ENCODE measurements around the gene CCR6.
"Not testable (repeated sequence)": the region's sequence is repeated elsewhere in the genome, so short reads cannot be mapped to it uniquely, and the experiment has no call there.

The CCR6 gene

DNA sequence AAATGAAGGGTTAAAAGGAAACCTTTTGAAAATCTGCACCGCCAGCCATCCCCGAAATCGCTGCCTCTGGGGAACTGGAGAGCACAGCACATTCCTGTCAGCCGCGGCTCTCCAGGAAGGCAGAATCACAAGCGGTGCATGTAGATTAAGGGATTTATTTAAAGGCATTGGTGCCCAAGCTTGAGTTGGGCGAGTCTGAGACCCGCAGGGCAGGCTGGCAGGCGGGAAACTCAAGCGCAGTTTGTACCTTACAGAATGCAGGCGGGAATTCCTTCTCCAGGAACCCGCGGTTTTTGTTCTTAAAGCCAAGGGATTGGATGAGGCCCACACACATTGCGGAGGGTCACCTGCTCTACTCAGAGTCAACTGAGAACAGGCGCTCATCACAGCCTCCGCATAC is 24.1 kb downstream of the CCR6 start:
- DNase-seq, result no peak

GRCh38 chr6:167148021-167148420 is 25.1 kb downstream of the CCR6 start:
- DNase-seq, result no peak

- no peak for DNase-seq
Observed at GRCh38 chr6:167148997-167149396, 26.1 kb downstream of the CCR6 start.

DNA sequence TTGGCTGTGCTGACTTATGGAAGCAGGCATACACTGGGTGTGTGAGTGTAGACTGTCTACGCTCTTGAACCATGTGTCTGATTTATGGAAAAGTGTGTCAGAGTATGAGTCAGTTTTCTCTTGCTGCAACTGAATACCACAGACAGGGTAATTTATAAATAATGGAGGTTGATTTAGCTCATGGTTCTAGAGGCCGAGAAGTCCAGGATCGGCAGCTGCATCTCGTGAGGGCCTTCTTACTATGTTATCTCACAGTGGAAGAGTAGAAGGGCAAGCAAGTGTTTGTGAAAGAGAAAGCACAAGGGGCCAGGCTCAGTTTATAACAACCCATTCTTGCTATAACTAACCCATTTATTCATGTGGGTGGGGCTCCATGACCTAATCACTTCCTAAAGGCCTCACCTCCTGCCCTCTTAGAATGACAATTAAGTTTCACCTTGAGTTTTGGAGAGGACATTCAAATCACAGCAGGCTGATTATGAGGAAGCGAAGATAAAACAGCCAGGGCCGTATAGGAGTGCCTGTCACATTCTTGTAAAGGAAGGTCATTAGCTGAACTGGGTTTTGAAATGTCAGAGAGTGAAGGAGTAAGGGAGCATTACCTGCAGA is 28.1 kb downstream of the CCR6 start:
- no peak for DNase-seq

GRCh38 chr6:167151648-167152047 is 28.8 kb downstream of the CCR6 start:
- no peak for DNase-seq

DNA sequence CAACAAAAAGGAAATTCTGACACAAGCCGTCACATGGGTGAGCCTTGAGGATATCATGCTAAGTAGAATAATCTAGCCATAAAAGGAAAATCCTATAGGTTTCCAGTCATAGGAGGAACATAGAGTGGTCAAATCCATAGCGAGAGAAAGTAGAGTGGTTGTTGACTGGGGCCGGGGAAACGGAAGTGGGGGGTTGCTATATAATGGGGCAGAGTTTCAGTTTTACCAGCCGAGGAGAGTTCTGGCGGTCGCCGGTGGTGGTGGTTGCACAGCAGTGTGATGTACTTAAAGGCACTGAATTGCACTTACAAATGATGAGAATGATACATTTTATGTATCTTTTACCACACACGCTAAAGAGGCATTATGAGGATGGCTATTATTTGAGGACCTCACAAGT is 30.0 kb downstream of the CCR6 start:
- no peak for DNase-seq

DNA sequence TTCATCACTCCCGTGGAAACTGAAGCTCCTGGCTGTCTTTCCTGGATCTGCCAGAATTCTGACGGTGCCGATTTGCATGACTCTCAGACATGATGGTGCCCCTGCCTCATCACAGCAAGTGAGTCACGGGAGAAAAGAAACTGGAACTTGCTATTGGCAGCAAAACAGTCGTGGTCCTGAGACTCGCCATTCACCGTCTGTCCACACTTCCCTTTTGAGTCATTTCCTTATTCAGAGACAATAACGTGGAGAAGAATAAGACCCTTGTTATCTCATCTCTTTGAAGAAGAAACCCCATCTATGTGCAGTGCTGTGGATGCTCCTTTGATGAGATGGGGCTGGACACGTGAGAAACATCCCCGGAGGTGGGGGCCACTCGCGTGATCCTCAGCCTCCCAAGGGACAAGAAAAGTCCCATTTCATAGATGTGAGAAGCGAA is 30.6 kb downstream of the CCR6 start:
- no peak for DNase-seq

- no peak for DNase-seq
Observed at GRCh38 chr6:167154291-167154690, 31.4 kb downstream of the CCR6 start.

GRCh38 chr6:167154895-167155294 is 32.0 kb downstream of the CCR6 start:
- DNase-seq, result no peak

DNA sequence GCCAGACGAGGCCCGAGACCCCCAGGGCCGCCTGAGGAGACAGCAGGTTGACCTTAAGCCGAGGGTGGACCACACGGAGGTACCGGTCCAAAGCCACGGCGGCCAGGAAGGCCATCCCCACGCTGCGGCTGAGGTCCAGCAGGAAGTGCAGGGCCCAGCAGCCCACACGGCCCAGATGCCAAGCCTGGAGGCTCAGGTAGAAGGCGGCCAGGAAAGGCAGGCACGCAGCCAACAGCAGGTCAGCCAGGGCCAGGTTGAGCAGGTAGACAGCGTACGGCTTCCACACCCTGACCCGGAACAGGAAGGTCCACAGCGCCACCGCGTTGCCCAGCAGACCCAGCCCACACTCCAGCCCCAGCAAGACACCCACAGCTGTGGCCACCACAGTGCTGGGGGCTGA is 34.5 kb downstream of the CCR6 start:
- DNase-seq, result no peak

- no peak for DNase-seq
Observed at GRCh38 chr6:167157863-167158262, 35.0 kb downstream of the CCR6 start, which contains the start of gene GPR31. Gene GPR31 (minus strand): TSS chr6:167157980. CDS start chr6:167157831, 149 bp downstream.

DNA sequence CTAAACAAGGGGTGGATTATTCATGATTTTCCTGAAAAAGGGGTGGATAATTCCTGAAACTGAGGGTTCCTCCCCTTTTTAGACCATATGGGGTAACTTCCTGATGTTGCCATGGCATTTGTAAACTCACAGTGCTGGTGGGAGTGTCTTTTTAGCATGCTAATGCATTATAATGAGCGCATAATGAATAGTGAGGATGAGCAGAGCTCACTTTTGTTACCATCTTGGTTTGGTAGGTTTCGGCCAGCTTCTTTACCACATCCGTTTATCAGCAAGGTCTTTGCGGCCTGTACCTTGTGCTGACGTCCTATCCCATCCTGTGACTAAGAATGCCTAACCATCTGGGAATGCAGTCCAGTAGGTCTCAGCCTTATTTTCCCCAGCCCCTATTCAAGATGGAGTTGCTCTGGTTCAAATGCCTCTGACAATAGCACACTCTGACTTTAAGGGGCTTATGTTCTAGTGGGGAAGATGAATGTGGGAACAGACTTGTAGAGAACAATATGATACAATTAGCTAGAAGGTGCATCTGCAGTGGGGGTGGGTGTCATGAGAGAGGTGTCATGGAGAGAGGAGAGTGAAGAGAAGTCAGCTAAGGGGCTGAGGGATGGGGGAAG is 39.1 kb downstream of the CCR6 start:
- DNase-seq, result no peak

- no peak for DNase-seq
Observed at GRCh38 chr6:167162591-167162990, 39.7 kb downstream of the CCR6 start.

- DNase-seq, result no peak
Observed at GRCh38 chr6:167163476-167164011, 40.6 kb downstream of the CCR6 start.

DNA sequence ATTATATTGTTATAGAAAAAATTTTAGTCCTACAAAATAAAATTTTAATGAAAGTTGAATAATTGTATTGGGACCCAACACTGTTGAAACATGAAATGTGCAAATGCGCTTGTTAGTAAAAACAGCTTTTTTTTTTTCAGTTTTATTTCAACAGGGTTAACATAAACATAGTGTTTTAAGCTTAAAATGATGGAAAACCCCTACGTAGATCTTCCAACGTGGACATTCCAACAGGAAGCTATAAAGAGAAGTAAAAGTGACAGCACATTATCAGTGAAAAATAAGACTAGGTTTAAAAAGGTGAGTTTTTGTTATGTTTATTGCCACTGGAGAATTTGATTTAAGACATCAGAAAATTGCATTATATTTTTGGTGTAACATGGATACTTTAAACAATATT is 41.4 kb downstream of the CCR6 start:
- no peak for DNase-seq

- DNase-seq, result no peak
Observed at GRCh38 chr6:167165858-167166471, 43.1 kb downstream of the CCR6 start.

DNA sequence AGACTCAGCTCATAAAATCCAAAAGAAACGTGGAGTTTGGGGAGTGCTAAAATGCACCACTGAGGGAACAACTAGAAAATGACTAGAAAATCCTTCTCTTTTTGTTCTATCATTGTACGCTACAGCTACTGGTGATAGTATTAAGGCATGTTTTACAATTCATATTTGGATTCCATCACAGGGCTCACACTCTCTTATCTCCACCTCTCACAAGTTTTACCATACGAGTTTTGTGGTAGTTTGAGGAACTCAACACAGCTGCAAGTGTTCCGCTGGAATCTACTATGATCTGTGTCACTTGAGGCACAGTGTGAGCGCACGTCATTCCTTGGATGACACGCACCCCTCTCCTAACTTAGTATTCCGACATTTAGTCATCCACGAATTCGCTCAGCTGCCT is 44.8 kb downstream of the CCR6 start:
- not testable (repeated sequence) for DNase-seq

- DNase-seq, result not testable (repeated sequence)
Observed at GRCh38 chr6:167168296-167168695, 45.4 kb downstream of the CCR6 start.

DNA sequence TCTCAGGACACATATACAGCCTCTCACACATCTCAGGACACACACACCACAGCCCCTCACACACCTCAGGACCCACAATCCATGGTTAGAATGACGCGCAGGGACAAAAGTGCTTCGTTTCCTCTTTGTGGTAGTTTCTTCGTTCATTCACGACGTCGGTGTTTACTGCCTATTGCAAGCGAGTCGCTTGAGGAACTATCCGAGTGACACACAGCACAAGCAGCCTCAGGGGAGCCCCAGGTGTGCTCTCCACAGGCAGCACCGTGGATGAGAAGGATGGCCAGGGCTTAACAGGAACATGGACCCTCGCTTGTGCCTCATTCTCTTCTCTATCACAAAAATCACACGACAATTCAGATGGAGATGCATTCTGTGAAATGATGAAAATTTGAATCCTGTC is 47.0 kb downstream of the CCR6 start:
- DNase-seq, result not testable (repeated sequence)

DNA sequence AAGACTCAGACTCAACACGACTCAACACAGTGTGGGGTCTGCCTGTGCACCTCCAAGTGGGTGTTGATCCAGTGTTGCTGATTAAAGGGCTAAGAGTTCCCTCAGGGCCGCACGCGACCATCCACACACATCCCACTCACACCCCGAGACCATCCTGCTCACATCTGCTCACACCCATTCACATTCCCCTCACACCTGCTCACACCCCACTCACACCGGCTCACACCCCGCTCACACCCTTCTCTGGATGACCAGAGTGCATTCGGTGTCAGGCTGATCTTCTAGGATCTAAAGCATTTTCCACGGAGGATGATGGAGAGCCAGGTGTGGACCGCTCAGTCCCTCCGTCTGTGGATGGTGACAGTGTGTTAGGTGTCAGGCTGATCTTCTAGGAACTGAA is 48.4 kb downstream of the CCR6 start:
- not testable (repeated sequence) for DNase-seq

DNA sequence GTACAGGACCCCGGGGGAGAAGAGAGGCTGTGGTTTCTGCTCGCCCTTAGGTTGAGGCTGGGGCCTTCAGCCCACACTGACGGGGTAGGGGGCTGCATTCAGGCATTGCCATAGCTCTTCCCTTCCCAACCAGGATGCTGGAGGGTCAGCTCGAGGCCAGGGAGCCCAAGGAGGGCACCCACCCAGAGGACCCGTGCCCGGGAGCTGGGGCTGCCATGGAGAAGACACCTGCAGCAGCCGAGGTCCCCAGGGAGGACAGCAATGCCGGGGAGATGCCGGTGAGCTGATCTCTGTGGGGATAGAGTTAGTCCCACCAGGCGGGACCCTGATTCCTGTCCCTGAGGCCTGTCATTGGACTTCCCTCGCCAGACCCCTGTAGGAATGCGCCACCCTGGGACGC is 49.1 kb downstream of the CCR6 start:
- DNase-seq, result not testable (repeated sequence)

DNA sequence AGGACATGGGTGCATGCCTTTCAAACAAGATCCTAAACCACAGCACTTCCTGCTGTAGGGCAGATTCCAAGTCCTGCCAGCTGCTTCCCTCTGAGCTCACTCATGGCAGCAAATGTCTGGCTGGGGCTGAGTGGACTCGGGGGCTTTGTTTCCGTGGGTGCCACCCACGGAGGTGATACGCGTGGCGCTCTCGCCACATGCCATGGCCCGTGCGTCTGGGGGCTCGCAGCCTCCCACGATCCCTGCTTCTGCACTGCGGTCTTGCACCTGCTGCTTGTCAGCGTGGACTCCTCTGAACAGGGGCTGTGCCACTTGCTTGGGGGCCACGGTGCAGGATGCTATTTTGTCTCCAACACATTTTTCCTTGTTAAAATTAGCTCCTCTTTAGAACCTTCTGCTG is 54.4 kb downstream of the CCR6 start:
- not testable (repeated sequence) for DNase-seq

DNA sequence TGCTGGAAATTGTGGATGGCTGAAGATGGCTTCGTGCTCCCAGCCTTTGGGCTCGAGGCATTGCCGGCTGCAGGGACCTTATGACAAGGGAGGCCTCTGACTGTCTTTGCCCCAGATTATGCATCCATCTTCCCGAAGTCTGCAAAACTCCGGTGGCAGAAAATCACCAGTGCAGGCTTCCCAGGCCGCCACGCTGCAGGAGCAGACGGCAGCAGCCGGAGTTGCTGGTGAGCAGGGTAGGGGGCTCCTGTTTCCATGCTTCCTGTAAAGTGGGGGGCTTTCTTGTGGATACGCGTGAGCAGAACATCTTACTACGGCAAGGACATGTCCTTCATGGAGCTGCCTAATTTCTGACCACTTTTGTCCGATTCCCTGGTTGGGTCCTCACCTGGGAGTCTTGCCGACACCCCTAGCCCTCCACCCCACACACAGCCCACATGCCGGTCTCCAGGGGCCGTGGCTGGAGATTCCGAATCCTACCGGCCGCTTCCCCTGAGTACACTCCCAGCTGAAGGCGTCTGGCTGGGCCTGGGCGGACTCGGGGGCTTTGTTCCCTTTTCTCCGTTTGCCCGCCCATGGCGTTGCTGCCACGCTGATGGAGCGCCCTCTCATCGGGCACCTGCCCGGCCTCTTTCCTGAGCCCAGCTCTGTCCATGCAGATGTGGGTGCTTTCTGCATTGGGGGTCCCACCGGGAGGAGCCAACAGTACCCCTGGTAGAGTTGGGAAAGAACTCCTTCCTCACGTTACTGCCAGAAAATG is 56.2 kb downstream of the CCR6 start:
- not testable (repeated sequence) for DNase-seq

Data from activated effector memory CD4-positive, alpha-beta T cell treated with Interleukin-2 at 50 U/mL for 16 hours (primary cell).